Tibial nerve (tissue), 4 donors: ENCODE measurements around the gene RAPGEF3. TPM values are rescaled to one million over a fixed set of nuclear protein-coding genes. Genes with fewer than 3 reads are reported as not detected.

Experiments
- DNase-seq, 2 donors: peaks; one replicate each; pipeline ENCODE4 v3.0.0-alpha.2; 2019; ENCODE audit warnings: low spot score in 2 of 2
- H3K27ac ChIP-seq, 4 donors: fragments of 200-600 bp; sonication (generic) in 3 of 4; one replicate each; pipeline ENCODE4 v1.5.1; 2017 to 2019; ENCODE audit warnings: mild to moderate bottlenecking in 1 of 4
- H3K27me3 ChIP-seq, 2 donors: fragments of 200-600 bp; sonication (generic) in 1 of 2; one replicate each; pipeline versions ENCODE4 v1.5.1 to v1.6.0; 2017 to 2019
- H3K36me3 ChIP-seq, 3 donors: fragments of 200-600 bp; sonication (generic); one replicate each; pipeline ENCODE4 v1.5.1; 2018 to 2019
- H3K4me1 ChIP-seq, 4 donors: fragments of 200-600 bp; sonication (generic) in 3 of 4; one replicate each; pipeline ENCODE4 v1.5.1; 2017 to 2019
- H3K4me3 ChIP-seq, 4 donors: fragments of 200-600 bp; sonication (generic) in 3 of 4; one replicate each; pipeline ENCODE4 v1.5.1; 2017 to 2019; ENCODE audit warnings: mild to moderate bottlenecking in 1 of 4, moderate library complexity in 1 of 4
- H3K9me3 ChIP-seq, 4 donors: fragments of 200-600 bp; sonication (generic) in 3 of 4; one replicate each; pipeline ENCODE4 v1.5.1; 2017 to 2019
- EP300 ChIP-seq, 2 donors: sonication (generic); formaldehyde crosslinking; IDR thresholded peaks; one replicate each; pipeline ENCODE4 v1.6.1; 2017; ENCODE audit warnings: antibody characterized with exemption in 2 of 2, mild to moderate bottlenecking in 1 of 2
- POLR2A ChIP-seq, 2 donors: fragments of 450-650 bp; IDR thresholded peaks; one replicate each; pipeline ENCODE4 v1.6.1; 2017; ENCODE audit warnings: antibody characterized with exemption in 2 of 2, mild to moderate bottlenecking in 2 of 2, moderate library complexity in 2 of 2
- WGBS, 2 donors: methylation state at CpG; one replicate each; pipeline ENCODE4 v1.1.5; 2018; 5-methylcytosine and 5-hydroxymethylcytosine counted together
- total RNA-seq, 4 donors: library from RNA; depleted of rRNA; stranded (reverse); fragments of >200 nt; gene quantifications; one replicate each; pipeline ENCODE4 v1.1.0, GENCODE V29; 2016
- TF ChIP-seq, protein P1 (sequence below), 5 experiments: fragments of 200-600 bp in 3 of 5; fragments of 450-650 bp in 2 of 5; sonication (generic) in 3 of 5; IDR thresholded peaks; one replicate each; pipeline ENCODE4 v1.5.1; 2016 to 2019; ENCODE audit warnings: antibody characterized with exemption in 5 of 5, mild to moderate bottlenecking in 3 of 5, moderate library complexity in 2 of 5

RAPGEF3 gene
- total RNA-seq, 4 donors from 2014 or later: 47.3 to 109 (median 83.6) TPM

DNA sequence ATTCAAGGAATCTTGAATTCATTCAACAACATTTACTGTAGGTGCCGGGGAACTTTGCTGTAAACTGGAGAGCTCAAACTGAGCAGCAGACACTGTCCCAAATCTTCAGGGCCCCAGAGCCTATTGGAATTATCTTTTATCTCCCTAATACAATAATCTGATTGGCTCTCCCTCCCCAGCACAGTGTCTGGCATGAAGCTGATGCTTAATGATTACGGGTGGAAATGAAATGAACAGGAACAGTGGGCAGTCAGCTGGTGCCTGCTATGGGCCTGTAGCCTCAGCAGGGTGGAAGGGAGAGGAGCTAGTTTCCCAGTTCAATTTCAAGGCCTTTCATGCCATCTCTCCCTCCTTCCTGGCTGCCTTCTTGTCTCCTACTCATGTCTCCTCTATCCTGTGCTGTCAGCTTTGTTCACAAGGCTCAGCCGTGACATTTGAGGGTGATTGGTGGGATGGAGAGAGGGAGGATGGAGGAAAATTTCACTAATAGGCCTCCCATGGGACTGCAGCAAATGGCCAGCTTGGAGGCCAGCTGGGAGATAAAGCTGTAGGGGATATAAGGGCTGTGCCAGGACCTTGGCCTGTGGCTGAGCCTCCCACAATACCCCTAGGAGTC is 4.3 kb upstream of the RAPGEF3 start:
- 71 to 72% methylated on average over 3 of the region's 3 CpGs for WGBS, 2 donors
- DNase-seq: no peak
- no peak for TF ChIP-seq EP300 (IDR thresholded peaks at IDR 0.05)
- TF ChIP-seq, protein P1, sequence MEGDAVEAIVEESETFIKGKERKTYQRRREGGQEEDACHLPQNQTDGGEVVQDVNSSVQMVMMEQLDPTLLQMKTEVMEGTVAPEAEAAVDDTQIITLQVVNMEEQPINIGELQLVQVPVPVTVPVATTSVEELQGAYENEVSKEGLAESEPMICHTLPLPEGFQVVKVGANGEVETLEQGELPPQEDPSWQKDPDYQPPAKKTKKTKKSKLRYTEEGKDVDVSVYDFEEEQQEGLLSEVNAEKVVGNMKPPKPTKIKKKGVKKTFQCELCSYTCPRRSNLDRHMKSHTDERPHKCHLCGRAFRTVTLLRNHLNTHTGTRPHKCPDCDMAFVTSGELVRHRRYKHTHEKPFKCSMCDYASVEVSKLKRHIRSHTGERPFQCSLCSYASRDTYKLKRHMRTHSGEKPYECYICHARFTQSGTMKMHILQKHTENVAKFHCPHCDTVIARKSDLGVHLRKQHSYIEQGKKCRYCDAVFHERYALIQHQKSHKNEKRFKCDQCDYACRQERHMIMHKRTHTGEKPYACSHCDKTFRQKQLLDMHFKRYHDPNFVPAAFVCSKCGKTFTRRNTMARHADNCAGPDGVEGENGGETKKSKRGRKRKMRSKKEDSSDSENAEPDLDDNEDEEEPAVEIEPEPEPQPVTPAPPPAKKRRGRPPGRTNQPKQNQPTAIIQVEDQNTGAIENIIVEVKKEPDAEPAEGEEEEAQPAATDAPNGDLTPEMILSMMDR (IDR thresholded peaks at IDR 0.05): no peak
- no peak for TF ChIP-seq POLR2A (IDR thresholded peaks at IDR 0.05)
- Histone ChIP-seq H3K27me3 (no peaks in the 10 kb centered on the region), H3K9me3 (no peaks in the 10 kb centered on the region), H3K36me3 (no peaks in the 10 kb centered on the region), H3K4me3 (no peak overlapping the region), H3K4me1 (peaks cover 0 to 22% (median 14%) of the 10 kb centered on the region in 4 donors), H3K27ac (peak overlapping the region in 1 of 4 donors; percentile 11)

DNA sequence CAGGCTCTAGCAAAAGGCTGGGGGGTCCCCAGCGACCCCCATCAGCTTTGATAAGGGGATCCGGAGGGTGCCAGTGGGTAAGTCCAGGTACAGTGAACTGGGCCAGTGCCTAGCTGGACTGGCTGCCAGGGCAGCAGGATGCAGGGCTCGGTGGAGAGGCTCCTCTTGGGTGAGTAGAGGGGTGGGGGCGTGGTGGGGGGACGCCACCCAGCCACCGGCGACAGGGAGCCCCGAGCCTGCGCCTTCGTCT is 171 bp downstream of the RAPGEF3 start:
- Histone ChIP-seq H3K36me3 (no peaks in the 10 kb centered on the region), H3K9me3 (no peaks in the 10 kb centered on the region), H3K27ac (peak overlapping the region in 3 of 4 donors; percentile 10 to 81 (median 76)), H3K4me1 (peaks cover 0 to 51% (median 30%) of the 10 kb centered on the region in 4 donors), H3K27me3 (no peaks in the 10 kb centered on the region), H3K4me3 (peak overlapping the region; percentile 41 to 74 (median 70))
- no peak for DNase-seq
- WGBS, 2 donors: 2 to 4% methylated on average over 8 to 9 of the region's 10 CpGs
- TF ChIP-seq, protein P1 (IDR thresholded peaks at IDR 0.05): no peak
- TF ChIP-seq EP300 (IDR thresholded peaks at IDR 0.05) (no peak), POLR2A (IDR thresholded peaks at IDR 0.05) (no peak)

DNA sequence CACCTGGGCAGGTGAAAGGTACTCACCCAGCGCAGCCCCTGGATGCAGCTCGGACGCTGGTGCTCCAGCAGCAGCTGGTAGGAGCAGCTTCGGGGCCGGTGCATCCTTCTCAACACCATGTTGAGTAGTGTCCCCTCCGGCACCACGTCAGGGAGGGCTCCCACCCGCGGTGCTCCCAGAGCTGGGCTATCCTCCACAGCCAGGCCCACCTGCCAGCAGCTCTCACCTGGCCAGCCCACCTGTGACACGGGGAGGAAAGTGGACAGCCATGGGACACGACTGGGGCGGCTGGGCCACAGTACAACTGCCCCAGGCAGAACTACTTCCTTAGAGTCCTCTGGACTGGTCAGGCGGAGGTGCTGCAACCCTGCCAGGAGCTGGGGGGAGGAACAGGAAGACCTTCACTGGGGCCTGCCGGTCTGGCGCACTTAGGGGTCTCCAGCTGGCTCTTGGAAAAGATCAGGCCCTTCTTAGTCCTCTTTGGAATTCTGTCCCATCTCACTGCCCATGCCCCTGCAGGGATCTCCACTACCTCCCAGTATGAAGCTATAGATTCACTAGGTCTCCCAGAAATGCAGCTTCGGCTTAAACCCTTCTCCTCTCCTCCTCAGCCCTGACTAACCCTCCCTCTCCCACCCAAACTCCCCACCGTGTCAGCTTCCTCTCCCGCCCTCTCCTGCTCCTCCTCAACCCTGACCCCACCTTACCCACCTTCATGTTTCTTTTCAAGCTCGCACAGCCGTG is 668 bp downstream of the RAPGEF3 start:
- H3K27me3 ChIP-seq: no peaks in the 10 kb centered on the region
- TF ChIP-seq, protein P1 (IDR thresholded peaks at IDR 0.05): no peak
- TF ChIP-seq POLR2A (IDR thresholded peaks at IDR 0.05) (no peak), EP300 (IDR thresholded peaks at IDR 0.05) (no peak)
- peak overlapping the region in 2 of 4 donors; percentile 76 to 81 for H3K27ac ChIP-seq
- peak overlapping the region; percentile 41 to 74 (median 70) for H3K4me3 ChIP-seq
- no peak for DNase-seq
- H3K9me3 ChIP-seq: no peaks in the 10 kb centered on the region
- H3K4me1 ChIP-seq: peaks cover 0 to 53% (median 33%) of the 10 kb centered on the region in 4 donors
- no peaks in the 10 kb centered on the region for H3K36me3 ChIP-seq
- 39 to 43% methylated on average over 11 to 20 of the region's 20 CpGs for WGBS, 2 donors

DNA sequence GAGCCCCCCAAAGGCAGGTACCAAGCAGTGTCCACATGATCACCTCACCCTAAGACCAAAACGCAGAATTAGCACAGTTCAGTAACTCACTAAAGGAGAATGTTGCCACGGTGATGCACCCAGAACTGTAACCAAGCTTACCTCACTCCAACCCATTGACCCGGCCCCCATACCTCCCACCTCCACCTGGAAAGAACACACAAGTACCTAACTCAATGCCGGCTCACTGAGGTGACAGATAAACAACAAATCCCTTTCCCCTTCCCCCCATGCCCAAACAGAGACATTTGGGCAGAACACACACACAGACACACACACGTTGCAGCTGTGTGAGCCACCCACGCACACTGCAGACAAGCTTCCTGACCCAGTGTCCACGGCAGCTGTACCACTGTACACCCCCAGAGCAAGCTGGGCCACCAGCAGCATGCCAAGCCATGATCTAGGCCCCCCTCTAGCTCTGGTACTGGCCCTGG is 1.3 kb downstream of the RAPGEF3 start:
- Histone ChIP-seq H3K27ac (peak overlapping the region in 2 of 4 donors; percentile 76 to 81), H3K27me3 (no peaks in the 10 kb centered on the region), H3K9me3 (no peaks in the 10 kb centered on the region), H3K36me3 (no peaks in the 10 kb centered on the region), H3K4me1 (peaks cover 0 to 59% (median 33%) of the 10 kb centered on the region in 4 donors), H3K4me3 (peak overlapping the region; percentile 9 to 74 (median 45))
- 46 to 48% methylated on average over 7 of the region's 7 CpGs for WGBS, 2 donors
- TF ChIP-seq, protein P1 (IDR thresholded peaks at IDR 0.05): no peak
- no peak for TF ChIP-seq EP300 (IDR thresholded peaks at IDR 0.05)
- TF ChIP-seq POLR2A (IDR thresholded peaks at IDR 0.05): no peak
- no peak for DNase-seq
